ENCODE results near the gene SMARCA2. TPM values are rescaled to one million over a fixed set of nuclear protein-coding genes. Genes with fewer than 3 reads are reported as not detected.

The SMARCA2 gene
- total and polyA plus RNA-seq, 10 of the 15 experiments (the other 5 are each of a cell fraction or from before 2014, with no cell fraction given): 100 to 392 (median 204) TPM

DNA sequence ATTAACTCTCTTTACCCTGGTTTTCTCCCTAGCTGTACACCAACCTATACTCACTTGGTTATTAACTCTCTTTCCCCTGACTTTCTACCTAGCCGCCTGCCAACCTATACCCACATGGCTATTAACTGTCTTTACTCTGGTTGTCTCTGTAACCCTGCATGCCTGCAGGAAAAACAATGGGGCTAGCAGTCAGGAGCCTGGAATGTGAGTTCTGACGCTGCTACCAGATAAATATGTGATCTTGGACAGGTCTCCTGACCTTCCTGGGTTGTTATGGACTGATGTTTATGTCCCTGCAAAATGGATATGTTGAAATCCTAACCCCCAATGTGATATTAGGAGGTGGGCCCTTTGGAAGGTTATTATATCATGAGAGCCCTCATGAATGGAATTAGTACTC is 119.2 kb downstream of the SMARCA2 start:
- no peak for FAIRE-seq
- no peaks in the 10 kb centered on the region for H3K4me1 ChIP-seq (ENCODE audit: control insufficient read depth, insufficient read depth, low read length)
- no peak overlapping the region for H3K27ac ChIP-seq (ENCODE audit: control insufficient read depth, insufficient read depth)
- ATAC-seq: no peak
- no peak for DNase-seq (ENCODE audit: low read depth, low spot score)
- no peak overlapping the region for H3K4me3 ChIP-seq
- H3K27me3 ChIP-seq (replicated peaks in 1 of 2; ENCODE audit: control insufficient read depth in 2 of 2, insufficient read depth in 2 of 2, low read length in 1 of 2): no peaks in the 10 kb centered on the region
- 100% methylated on average over 2 of the region's 2 CpGs for whole genome bisulfite sequencing (ENCODE audit: insufficient coverage, insufficient replicate concordance, low lambda C conversion rate, missing lambda C conversion rate)
- no peak overlapping the region for H3K9ac ChIP-seq (ENCODE audit: control insufficient read depth, insufficient read depth, low read length)
- POLR2A ChIA-PET: no interaction called here
- no TSS peak for BruUV-seq (replicated peaks)
- H3K9me3 ChIP-seq (replicated peaks; ENCODE audit: control insufficient read depth, insufficient read depth, low read length): no peaks in the 10 kb centered on the region
- TF ChIP-seq MTA2 (IDR thresholded peaks at IDR 0.05; ENCODE audit: low read depth) (no peak), ZZZ3 (IDR thresholded peaks at IDR 0.05; ENCODE audit: control insufficient read depth, insufficient read length, low read depth) (no peak), TCF3 (IDR thresholded peaks at IDR 0.05; ENCODE audit: borderline replicate concordance, insufficient read depth, low read depth, low read length) (no peak), HDAC2 (IDR thresholded peaks at IDR 0.05) (no peak)
- TF ChIP-seq, protein P1, sequence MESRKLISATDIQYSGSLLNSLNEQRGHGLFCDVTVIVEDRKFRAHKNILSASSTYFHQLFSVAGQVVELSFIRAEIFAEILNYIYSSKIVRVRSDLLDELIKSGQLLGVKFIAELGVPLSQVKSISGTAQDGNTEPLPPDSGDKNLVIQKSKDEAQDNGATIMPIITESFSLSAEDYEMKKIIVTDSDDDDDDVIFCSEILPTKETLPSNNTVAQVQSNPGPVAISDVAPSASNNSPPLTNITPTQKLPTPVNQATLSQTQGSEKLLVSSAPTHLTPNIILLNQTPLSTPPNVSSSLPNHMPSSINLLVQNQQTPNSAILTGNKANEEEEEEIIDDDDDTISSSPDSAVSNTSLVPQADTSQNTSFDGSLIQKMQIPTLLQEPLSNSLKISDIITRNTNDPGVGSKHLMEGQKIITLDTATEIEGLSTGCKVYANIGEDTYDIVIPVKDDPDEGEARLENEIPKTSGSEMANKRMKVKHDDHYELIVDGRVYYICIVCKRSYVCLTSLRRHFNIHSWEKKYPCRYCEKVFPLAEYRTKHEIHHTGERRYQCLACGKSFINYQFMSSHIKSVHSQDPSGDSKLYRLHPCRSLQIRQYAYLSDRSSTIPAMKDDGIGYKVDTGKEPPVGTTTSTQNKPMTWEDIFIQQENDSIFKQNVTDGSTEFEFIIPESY (IDR thresholded peaks at IDR 0.05): no peak
- TF ChIP-seq, protein P2, sequence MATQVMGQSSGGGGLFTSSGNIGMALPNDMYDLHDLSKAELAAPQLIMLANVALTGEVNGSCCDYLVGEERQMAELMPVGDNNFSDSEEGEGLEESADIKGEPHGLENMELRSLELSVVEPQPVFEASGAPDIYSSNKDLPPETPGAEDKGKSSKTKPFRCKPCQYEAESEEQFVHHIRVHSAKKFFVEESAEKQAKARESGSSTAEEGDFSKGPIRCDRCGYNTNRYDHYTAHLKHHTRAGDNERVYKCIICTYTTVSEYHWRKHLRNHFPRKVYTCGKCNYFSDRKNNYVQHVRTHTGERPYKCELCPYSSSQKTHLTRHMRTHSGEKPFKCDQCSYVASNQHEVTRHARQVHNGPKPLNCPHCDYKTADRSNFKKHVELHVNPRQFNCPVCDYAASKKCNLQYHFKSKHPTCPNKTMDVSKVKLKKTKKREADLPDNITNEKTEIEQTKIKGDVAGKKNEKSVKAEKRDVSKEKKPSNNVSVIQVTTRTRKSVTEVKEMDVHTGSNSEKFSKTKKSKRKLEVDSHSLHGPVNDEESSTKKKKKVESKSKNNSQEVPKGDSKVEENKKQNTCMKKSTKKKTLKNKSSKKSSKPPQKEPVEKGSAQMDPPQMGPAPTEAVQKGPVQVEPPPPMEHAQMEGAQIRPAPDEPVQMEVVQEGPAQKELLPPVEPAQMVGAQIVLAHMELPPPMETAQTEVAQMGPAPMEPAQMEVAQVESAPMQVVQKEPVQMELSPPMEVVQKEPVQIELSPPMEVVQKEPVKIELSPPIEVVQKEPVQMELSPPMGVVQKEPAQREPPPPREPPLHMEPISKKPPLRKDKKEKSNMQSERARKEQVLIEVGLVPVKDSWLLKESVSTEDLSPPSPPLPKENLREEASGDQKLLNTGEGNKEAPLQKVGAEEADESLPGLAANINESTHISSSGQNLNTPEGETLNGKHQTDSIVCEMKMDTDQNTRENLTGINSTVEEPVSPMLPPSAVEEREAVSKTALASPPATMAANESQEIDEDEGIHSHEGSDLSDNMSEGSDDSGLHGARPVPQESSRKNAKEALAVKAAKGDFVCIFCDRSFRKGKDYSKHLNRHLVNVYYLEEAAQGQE (IDR thresholded peaks at IDR 0.05; ENCODE audit: low read depth, low read length): no peak
- SMC1A ChIA-PET (ENCODE audit: uncharacterized antibody, unreplicated experiment): interaction anchor here (0.6 to 3.3 kb wide), 8 partner anchors 12 to 594 kb away, joined by 3 to 16 read pairs (median 4); no protein-coding TSS in a partner anchor
- H4K20me1 ChIP-seq (ENCODE audit: control insufficient read depth, insufficient read depth): 0 out of 2 replicates have a peak, but pooled peaks cover under 1% of the 10 kb centered on the region
- H3K36me3 ChIP-seq (ENCODE audit: control insufficient read depth in 2 of 2, insufficient read depth in 2 of 2, low read length in 1 of 2): peaks cover 13 to 44% of the 10 kb centered on the region in 2 experiments
- H3K4me2 ChIP-seq (ENCODE audit: control insufficient read depth, insufficient read depth): no peak overlapping the region
- CTCF ChIA-PET: interaction anchor here (1.3 to 5.3 kb wide), 3 partner anchors 13 to 594 kb away, joined by 3 to 61 read pairs (median 24); no protein-coding TSS in a partner anchor
- RAD21 ChIA-PET (ENCODE audit: unreplicated experiment): interaction anchor here (0.7 to 3.4 kb wide), 2 partner anchors 9 to 46 kb away, joined by 3 to 23 read pairs; no protein-coding TSS in a partner anchor
- intact Hi-C loops (cut with micrococcal nuclease; ENCODE audit: unreplicated experiment) (loop anchor here (5.0 kb wide), 1 partner anchor 593 kb away; no protein-coding TSS in a partner anchor), in situ Hi-C loops (cut with MboI) (loop anchor here (10.0 kb wide), 1 partner anchor 590 kb away; no protein-coding TSS in a partner anchor)
- peaks cover 31% of the 10 kb centered on the region for H3K79me2 ChIP-seq (ENCODE audit: control insufficient read depth, insufficient read depth, low read length)
- H2AFZ ChIP-seq (ENCODE audit: control insufficient read depth, low read depth, low read length): no peak overlapping the region

All from GM12878 (cell line).